Hypothalamus (tissue), 51 donors: ENCODE measurements around the gene ENPP5.

ENCODE experiments used
- DNase-seq, 51 donors: peaks; one replicate each; lab custom pipeline; 2025; lab: John Stamatoyannopoulos, UW

The ENPP5 gene

GRCh38 chr6:46115634-46116033 lies 55.1 kb downstream of the ENPP5 start:
- no peak for DNase-seq

GRCh38 chr6:46113370-46113769 lies 57.4 kb downstream of the ENPP5 start:
- no peak for DNase-seq
